ENCODE measurements around the gene OR3A2.

DNA sequence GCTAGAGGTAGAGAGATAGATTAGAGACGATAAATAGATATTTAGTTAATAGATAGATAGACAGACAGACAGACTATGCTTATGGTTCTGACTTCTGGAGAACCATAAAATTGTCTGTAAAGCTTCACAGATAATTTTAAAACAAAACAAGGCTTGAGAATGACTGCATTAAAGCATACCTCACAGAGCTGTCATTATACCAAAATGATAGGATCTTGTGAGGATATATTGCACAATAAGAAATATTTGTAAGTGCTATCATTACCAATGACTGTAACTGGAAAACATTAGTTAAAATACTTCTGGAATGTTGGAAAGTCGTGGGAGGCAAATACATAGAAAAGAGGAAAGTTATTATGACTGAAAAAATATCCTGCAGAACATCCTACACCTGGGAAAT, 15.7 kb upstream of the OR3A2 start:
- TF ChIP-seq ZNF121 (tag by site-specific recombination; IDR thresholded peaks at IDR 0.05) (no peak), ZNF341 (tag by site-specific recombination; IDR thresholded peaks at IDR 0.05; ENCODE audit: low read depth) (no peak), ZNF138 (tag by site-specific recombination; IDR thresholded peaks at IDR 0.05; ENCODE audit: borderline replicate concordance) (no peak), HOXA7 (CRISPR knock-in tag; IDR thresholded peaks at IDR 0.05; ENCODE audit: borderline replicate concordance) (no peak), ZNF155 (tag by site-specific recombination; IDR thresholded peaks at IDR 0.05) (no peak), REPIN1 (tag by site-specific recombination; IDR thresholded peaks at IDR 0.05; ENCODE audit: low read depth) (no peak), ZNF133 (tag by site-specific recombination; IDR thresholded peaks at IDR 0.05) (no peak)
- TF ChIP-seq, protein P1, sequence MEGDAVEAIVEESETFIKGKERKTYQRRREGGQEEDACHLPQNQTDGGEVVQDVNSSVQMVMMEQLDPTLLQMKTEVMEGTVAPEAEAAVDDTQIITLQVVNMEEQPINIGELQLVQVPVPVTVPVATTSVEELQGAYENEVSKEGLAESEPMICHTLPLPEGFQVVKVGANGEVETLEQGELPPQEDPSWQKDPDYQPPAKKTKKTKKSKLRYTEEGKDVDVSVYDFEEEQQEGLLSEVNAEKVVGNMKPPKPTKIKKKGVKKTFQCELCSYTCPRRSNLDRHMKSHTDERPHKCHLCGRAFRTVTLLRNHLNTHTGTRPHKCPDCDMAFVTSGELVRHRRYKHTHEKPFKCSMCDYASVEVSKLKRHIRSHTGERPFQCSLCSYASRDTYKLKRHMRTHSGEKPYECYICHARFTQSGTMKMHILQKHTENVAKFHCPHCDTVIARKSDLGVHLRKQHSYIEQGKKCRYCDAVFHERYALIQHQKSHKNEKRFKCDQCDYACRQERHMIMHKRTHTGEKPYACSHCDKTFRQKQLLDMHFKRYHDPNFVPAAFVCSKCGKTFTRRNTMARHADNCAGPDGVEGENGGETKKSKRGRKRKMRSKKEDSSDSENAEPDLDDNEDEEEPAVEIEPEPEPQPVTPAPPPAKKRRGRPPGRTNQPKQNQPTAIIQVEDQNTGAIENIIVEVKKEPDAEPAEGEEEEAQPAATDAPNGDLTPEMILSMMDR (tag by site-specific recombination; IDR thresholded peaks at IDR 0.05) = no peak
- TF ChIP-seq, protein P2, sequence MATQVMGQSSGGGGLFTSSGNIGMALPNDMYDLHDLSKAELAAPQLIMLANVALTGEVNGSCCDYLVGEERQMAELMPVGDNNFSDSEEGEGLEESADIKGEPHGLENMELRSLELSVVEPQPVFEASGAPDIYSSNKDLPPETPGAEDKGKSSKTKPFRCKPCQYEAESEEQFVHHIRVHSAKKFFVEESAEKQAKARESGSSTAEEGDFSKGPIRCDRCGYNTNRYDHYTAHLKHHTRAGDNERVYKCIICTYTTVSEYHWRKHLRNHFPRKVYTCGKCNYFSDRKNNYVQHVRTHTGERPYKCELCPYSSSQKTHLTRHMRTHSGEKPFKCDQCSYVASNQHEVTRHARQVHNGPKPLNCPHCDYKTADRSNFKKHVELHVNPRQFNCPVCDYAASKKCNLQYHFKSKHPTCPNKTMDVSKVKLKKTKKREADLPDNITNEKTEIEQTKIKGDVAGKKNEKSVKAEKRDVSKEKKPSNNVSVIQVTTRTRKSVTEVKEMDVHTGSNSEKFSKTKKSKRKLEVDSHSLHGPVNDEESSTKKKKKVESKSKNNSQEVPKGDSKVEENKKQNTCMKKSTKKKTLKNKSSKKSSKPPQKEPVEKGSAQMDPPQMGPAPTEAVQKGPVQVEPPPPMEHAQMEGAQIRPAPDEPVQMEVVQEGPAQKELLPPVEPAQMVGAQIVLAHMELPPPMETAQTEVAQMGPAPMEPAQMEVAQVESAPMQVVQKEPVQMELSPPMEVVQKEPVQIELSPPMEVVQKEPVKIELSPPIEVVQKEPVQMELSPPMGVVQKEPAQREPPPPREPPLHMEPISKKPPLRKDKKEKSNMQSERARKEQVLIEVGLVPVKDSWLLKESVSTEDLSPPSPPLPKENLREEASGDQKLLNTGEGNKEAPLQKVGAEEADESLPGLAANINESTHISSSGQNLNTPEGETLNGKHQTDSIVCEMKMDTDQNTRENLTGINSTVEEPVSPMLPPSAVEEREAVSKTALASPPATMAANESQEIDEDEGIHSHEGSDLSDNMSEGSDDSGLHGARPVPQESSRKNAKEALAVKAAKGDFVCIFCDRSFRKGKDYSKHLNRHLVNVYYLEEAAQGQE (tag by site-specific recombination; IDR thresholded peaks at IDR 0.05) = no peak
- TF ChIP-seq, protein P3, sequence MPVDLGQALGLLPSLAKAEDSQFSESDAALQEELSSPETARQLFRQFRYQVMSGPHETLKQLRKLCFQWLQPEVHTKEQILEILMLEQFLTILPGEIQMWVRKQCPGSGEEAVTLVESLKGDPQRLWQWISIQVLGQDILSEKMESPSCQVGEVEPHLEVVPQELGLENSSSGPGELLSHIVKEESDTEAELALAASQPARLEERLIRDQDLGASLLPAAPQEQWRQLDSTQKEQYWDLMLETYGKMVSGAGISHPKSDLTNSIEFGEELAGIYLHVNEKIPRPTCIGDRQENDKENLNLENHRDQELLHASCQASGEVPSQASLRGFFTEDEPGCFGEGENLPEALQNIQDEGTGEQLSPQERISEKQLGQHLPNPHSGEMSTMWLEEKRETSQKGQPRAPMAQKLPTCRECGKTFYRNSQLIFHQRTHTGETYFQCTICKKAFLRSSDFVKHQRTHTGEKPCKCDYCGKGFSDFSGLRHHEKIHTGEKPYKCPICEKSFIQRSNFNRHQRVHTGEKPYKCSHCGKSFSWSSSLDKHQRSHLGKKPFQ (tag by site-specific recombination; IDR thresholded peaks at IDR 0.05) = no peak
- TF ChIP-seq, protein P4, sequence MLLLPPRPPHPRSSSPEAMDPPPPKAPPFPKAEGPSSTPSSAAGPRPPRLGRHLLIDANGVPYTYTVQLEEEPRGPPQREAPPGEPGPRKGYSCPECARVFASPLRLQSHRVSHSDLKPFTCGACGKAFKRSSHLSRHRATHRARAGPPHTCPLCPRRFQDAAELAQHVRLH (tag by site-specific recombination; IDR thresholded peaks at IDR 0.05) = no peak
- TF ChIP-seq, protein P5, sequence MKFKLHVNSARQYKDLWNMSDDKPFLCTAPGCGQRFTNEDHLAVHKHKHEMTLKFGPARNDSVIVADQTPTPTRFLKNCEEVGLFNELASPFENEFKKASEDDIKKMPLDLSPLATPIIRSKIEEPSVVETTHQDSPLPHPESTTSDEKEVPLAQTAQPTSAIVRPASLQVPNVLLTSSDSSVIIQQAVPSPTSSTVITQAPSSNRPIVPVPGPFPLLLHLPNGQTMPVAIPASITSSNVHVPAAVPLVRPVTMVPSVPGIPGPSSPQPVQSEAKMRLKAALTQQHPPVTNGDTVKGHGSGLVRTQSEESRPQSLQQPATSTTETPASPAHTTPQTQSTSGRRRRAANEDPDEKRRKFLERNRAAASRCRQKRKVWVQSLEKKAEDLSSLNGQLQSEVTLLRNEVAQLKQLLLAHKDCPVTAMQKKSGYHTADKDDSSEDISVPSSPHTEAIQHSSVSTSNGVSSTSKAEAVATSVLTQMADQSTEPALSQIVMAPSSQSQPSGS (tag by site-specific recombination; IDR thresholded peaks at IDR 0.05; ENCODE audit: low read depth) = no peak

Data from HEK293 (cell line).